ENCODE measurements around the gene SH3TC1. TPM values are rescaled to one million over a fixed set of nuclear protein-coding genes. Genes with fewer than 3 reads are reported as not detected.
A peak's percentile ranks its signal among the peaks of the same experiment; 100 is the strongest.

SH3TC1 gene
- total and polyA plus RNA-seq, 2 of the 13 experiments (the other 11 are each of a cell fraction or from before 2014, with no cell fraction given): 14.9 to 21.8 TPM

DNA sequence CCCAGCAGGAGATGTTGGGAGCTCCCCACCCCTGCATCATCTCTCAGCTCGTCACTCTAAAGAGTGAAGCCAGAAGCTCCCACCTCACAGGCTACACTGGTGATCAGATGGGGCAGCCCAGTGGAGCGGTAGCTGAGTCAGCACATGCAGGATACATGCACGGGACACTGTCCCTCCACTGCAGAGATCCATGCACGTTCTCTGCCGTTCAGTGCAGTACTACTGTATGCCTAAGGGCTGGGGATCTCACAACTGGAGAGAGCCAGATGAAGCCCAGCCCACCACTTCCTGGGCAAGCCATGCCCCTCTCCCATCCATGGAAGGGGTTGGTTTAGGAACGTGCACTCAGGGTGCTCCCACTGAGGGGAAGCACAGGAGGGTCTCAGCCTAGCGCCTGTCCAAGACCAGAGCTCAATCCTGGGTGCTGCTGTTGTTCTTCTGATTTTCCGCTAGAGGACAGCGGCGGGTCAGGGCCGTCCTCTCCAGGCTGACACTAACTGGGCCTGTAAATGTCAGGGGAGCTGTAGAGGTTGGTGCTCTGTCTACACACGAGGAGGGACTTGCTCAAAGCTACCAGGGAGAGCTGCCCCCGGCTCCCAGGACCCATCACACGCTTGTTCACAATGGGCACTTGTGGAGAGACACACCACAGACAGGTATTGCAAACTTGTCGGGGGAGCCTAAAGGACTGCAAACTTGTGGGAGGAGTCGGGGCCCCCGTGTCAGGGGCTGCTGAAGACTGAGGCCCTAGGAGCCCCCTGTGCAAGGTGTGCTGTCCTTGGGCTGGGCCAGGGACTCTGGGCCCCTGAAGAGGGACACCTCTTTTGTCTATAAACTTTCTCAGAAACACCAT lies 22.3 kb upstream of the SH3TC1 start (continued):
- TF ChIP-seq CSRNP1 (CRISPR knock-in tag; IDR thresholded peaks at IDR 0.05): no peak
- peak; percentile 31; the same call in 1 of the 2 replicates for TF ChIP-seq SAP130 (CRISPR knock-in tag; IDR thresholded peaks at IDR 0.05; ENCODE audit: low read depth)
- TF ChIP-seq, protein P1, sequence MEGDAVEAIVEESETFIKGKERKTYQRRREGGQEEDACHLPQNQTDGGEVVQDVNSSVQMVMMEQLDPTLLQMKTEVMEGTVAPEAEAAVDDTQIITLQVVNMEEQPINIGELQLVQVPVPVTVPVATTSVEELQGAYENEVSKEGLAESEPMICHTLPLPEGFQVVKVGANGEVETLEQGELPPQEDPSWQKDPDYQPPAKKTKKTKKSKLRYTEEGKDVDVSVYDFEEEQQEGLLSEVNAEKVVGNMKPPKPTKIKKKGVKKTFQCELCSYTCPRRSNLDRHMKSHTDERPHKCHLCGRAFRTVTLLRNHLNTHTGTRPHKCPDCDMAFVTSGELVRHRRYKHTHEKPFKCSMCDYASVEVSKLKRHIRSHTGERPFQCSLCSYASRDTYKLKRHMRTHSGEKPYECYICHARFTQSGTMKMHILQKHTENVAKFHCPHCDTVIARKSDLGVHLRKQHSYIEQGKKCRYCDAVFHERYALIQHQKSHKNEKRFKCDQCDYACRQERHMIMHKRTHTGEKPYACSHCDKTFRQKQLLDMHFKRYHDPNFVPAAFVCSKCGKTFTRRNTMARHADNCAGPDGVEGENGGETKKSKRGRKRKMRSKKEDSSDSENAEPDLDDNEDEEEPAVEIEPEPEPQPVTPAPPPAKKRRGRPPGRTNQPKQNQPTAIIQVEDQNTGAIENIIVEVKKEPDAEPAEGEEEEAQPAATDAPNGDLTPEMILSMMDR (CRISPR knock-in tag; IDR thresholded peaks at IDR 0.05): peak; percentile 96
- 0 out of 2 replicates have a peak, but pooled peaks have one; percentile 21 for TF ChIP-seq KAT8 (CRISPR knock-in tag; IDR thresholded peaks at IDR 0.05)
- no peak for TF ChIP-seq NR2C2 (CRISPR knock-in tag; IDR thresholded peaks at IDR 0.05; ENCODE audit: borderline replicate concordance)
- TF ChIP-seq IRF2 (CRISPR knock-in tag; IDR thresholded peaks at IDR 0.05): 0 out of 2 replicates have a peak, but pooled peaks have one; percentile 36
- TF ChIP-seq ZNF263 (CRISPR knock-in tag; IDR thresholded peaks at IDR 0.05): peak; percentile 55; the same call in 1 of the 2 replicates
- TF ChIP-seq, protein P2, sequence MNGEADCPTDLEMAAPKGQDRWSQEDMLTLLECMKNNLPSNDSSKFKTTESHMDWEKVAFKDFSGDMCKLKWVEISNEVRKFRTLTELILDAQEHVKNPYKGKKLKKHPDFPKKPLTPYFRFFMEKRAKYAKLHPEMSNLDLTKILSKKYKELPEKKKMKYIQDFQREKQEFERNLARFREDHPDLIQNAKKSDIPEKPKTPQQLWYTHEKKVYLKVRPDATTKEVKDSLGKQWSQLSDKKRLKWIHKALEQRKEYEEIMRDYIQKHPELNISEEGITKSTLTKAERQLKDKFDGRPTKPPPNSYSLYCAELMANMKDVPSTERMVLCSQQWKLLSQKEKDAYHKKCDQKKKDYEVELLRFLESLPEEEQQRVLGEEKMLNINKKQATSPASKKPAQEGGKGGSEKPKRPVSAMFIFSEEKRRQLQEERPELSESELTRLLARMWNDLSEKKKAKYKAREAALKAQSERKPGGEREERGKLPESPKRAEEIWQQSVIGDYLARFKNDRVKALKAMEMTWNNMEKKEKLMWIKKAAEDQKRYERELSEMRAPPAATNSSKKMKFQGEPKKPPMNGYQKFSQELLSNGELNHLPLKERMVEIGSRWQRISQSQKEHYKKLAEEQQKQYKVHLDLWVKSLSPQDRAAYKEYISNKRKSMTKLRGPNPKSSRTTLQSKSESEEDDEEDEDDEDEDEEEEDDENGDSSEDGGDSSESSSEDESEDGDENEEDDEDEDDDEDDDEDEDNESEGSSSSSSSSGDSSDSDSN (CRISPR knock-in tag; IDR thresholded peaks at IDR 0.05): 0 out of 2 replicates have a peak, but pooled peaks have one; percentile 22
- 0 out of 2 replicates have a peak, but pooled peaks have one; percentile 36 for TF ChIP-seq THAP11 (CRISPR knock-in tag; IDR thresholded peaks at IDR 0.05)
- TF ChIP-seq, protein P3, sequence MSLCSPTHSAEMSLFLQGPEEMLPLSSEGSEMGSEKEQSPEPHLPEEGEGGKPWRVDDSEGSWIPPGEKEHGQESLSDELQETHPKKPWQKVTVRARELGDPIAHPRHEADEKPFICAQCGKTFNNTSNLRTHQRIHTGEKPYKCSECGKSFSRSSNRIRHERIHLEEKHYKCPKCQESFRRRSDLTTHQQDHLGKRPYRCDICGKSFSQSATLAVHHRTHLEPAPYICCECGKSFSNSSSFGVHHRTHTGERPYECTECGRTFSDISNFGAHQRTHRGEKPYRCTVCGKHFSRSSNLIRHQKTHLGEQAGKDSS (CRISPR knock-in tag; IDR thresholded peaks at IDR 0.05; ENCODE audit: borderline replicate concordance, low read depth): peak; percentile 64; the same call in 1 of the 2 replicates
- no peak for TF ChIP-seq ZMYM3 (CRISPR knock-in tag; IDR thresholded peaks at IDR 0.05)
- no peak for TF ChIP-seq MZF1 (CRISPR knock-in tag; IDR thresholded peaks at IDR 0.05; ENCODE audit: borderline replicate concordance)
- no peak for TF ChIP-seq SOX13 (IDR thresholded peaks at IDR 0.05)
- TF ChIP-seq SOX13 (CRISPR knock-in tag; conservative IDR thresholded peaks at IDR 0.05 in 1 of 2, IDR thresholded peaks at IDR 0.05 in 1 of 2): no peak
- 0 out of 2 replicates have a peak, but pooled peaks have one; percentile 52 for TF ChIP-seq ZNF550 (CRISPR knock-in tag; IDR thresholded peaks at IDR 0.05; ENCODE audit: borderline replicate concordance)
- TF ChIP-seq ZNF331 (CRISPR knock-in tag; IDR thresholded peaks at IDR 0.05): peak; percentile 54; the same call in 1 of the 2 replicates
- TF ChIP-seq ARID4A (CRISPR knock-in tag; IDR thresholded peaks at IDR 0.05; ENCODE audit: borderline replicate concordance): 0 out of 2 replicates have a peak, but pooled peaks have one; percentile 31

Measured in HepG2 (cell line).